IMR-90 (cell line): ENCODE data around the gene AP4M1. TPM values are rescaled to one million over a fixed set of nuclear protein-coding genes. Genes with fewer than 3 reads are reported as not detected.

ENCODE experiments used
- ATAC-seq: fragments of 200-7000 bp; cut with Tn5 transposase; 2 replicates; pipeline ENCODE4 v1.9.1; 2020; ENCODE audit warnings: low read depth, mild to moderate bottlenecking, moderate library complexity
- BruUV-seq: library from RNA; stranded (reverse); fragments of 400-500 nt; replicated peaks from 2 replicates; lab custom pipeline; 2021; lab: Mats Ljungman, UMichigan
- CTCF ChIA-PET: fragments of 300-600 bp; formaldehyde crosslinking; extraction: SDS; loops from one replicate; lab custom pipeline; 2021; ENCODE audit warnings: antibody characterized with exemption; lab: Yijun Ruan, JAX
- POLR2A ChIA-PET: fragments of 300-600 bp; sonication (Branson Sonifier 250); formaldehyde crosslinking; loops from one replicate; lab custom pipeline; 2022; ENCODE audit warnings: antibody characterized with exemption; ENCODE audit not compliant: unreplicated experiment; lab: Charles Lee
- DNase-seq: peaks from one replicate; pipeline ENCODE4 v3.0.0; 2013
- H2AFZ ChIP-seq: replicated peaks from 2 replicates; pipeline ENCODE3; 2013; ENCODE audit warnings: low read length, mild to moderate bottlenecking; ENCODE audit not compliant: poor library complexity
- H2AK5ac ChIP-seq: 2 replicates; pipeline ENCODE4 v1.6.1; 2013; ENCODE audit warnings: low read depth, low read length, inconsistent platforms
- H2AK9ac ChIP-seq: replicated peaks from 2 replicates; pipeline ENCODE3; 2013; ENCODE audit warnings: mild to moderate bottlenecking, low read depth, low read length, moderate library complexity; ENCODE audit not compliant: poor library complexity
- H2BK120ac ChIP-seq: 2 replicates; pipeline ENCODE4 v1.6.1; 2013; ENCODE audit warnings: low read depth, low read length, inconsistent platforms
- H2BK15ac ChIP-seq: 3 replicates; pipeline ENCODE4 v1.6.1; 2013; ENCODE audit warnings: low read depth, low read length, inconsistent platforms
- H2BK20ac ChIP-seq: 2 replicates; pipeline ENCODE4 v1.6.1; 2013; ENCODE audit warnings: low read depth, mild to moderate bottlenecking, inconsistent platforms, low read length, moderate library complexity
- H2BK5ac ChIP-seq: 2 replicates; pipeline ENCODE4 v1.6.1; 2013; ENCODE audit warnings: mild to moderate bottlenecking, low read depth, low read length, inconsistent platforms; ENCODE audit not compliant: poor library complexity, severe bottlenecking
- H3K14ac ChIP-seq: replicated peaks from 2 replicates; pipeline ENCODE4 v1.6.1; 2013; ENCODE audit warnings: low read depth, low read length, inconsistent platforms
- H3K18ac ChIP-seq: 2 replicates; pipeline ENCODE4 v1.6.1; 2013; ENCODE audit warnings: low read depth, low read length, control low read depth
- H3K23ac ChIP-seq: 2 replicates; pipeline ENCODE4 v1.6.1; 2013; ENCODE audit warnings: low read depth, low read length, inconsistent platforms
- H3K27ac ChIP-seq: 2 replicates; pipeline ENCODE4 v1.5.1; 2013; ENCODE audit warnings: mild to moderate bottlenecking, control low read depth, low read length; ENCODE audit not compliant: insufficient read depth
- H3K27me3 ChIP-seq: 2 replicates; pipeline ENCODE4 v1.6.1; 2013; ENCODE audit warnings: low read length; ENCODE audit not compliant: control insufficient read depth, insufficient read depth
- H3K36me3 ChIP-seq: 2 replicates; pipeline ENCODE4 v1.6.1; 2013; ENCODE audit warnings: low read length, mixed read lengths; ENCODE audit not compliant: control insufficient read depth, insufficient read depth
- H3K4ac ChIP-seq: 2 replicates; pipeline ENCODE4 v1.6.1; 2013; ENCODE audit warnings: low read depth, low read length, inconsistent platforms
- H3K4me1 ChIP-seq: 2 replicates; pipeline ENCODE4 v1.6.1; 2013; ENCODE audit warnings: low read length, mixed read lengths; ENCODE audit not compliant: control insufficient read depth, insufficient read depth
- H3K4me2 ChIP-seq: 2 replicates; pipeline ENCODE4 v1.6.1; 2013; ENCODE audit warnings: low read depth, mild to moderate bottlenecking, control low read depth, low read length, moderate library complexity
- H3K4me3 ChIP-seq: 2 replicates; pipeline ENCODE4 v1.5.1; 2013; ENCODE audit warnings: low read depth, mild to moderate bottlenecking, control low read depth, low read length, moderate library complexity; ENCODE audit not compliant: insufficient read depth
- H3K56ac ChIP-seq: 2 replicates; pipeline ENCODE4 v1.6.1; 2013; ENCODE audit warnings: low read length, inconsistent platforms; ENCODE audit not compliant: insufficient read depth; ENCODE audit errors: extremely low read depth
- H3K79me1 ChIP-seq, 2 experiments: 2 replicates each; pipeline ENCODE4 v1.6.1; 2013; ENCODE audit warnings: low read length in 2 of 2, inconsistent platforms in 1 of 2, low read depth in 1 of 2
- H3K9ac ChIP-seq: 2 replicates; pipeline ENCODE4 v1.6.1; 2013; ENCODE audit warnings: low read depth, low read length, control low read depth
- H3K9me1 ChIP-seq: 2 replicates; pipeline ENCODE4 v1.6.1; 2013; ENCODE audit warnings: low read length, inconsistent platforms; ENCODE audit not compliant: insufficient read depth
- H3K9me3 ChIP-seq: 2 replicates; pipeline ENCODE4 v1.6.1; 2013; ENCODE audit warnings: low read length; ENCODE audit not compliant: control insufficient read depth, insufficient read depth
- H4K20me1 ChIP-seq: 2 replicates; pipeline ENCODE4 v1.6.1; 2013; ENCODE audit warnings: low read length, inconsistent platforms; ENCODE audit not compliant: insufficient read depth
- H4K5ac ChIP-seq: 2 replicates; pipeline ENCODE4 v1.6.1; 2013; ENCODE audit warnings: mild to moderate bottlenecking, low read depth, low read length, control low read depth
- H4K8ac ChIP-seq, 2 experiments: 2 replicates each; pipeline ENCODE4 v1.6.1; 2013; ENCODE audit warnings: low read depth in 2 of 2, low read length in 2 of 2, control low read depth in 1 of 2, inconsistent platforms in 1 of 2
- H4K91ac ChIP-seq: 2 replicates; pipeline ENCODE4 v1.6.1; 2013; ENCODE audit warnings: low read depth, low read length, inconsistent platforms; ENCODE audit not compliant: insufficient read depth
- BHLHE40 ChIP-seq: fragments of 150-350 bp; IDR thresholded peaks from 2 replicates; pipeline ENCODE4 v1.6.1; 2016; ENCODE audit warnings: mild to moderate bottlenecking, low read depth, low read length
- CEBPB ChIP-seq: IDR thresholded peaks from 2 replicates; pipeline ENCODE4 v1.6.1; 2012; ENCODE audit warnings: low read depth, low read length, improper control_type of control experiment
- CHD1 ChIP-seq: IDR thresholded peaks from 2 replicates; pipeline ENCODE4 v1.6.1; 2012; ENCODE audit warnings: low read depth, low read length, improper control_type of control experiment
- FOS ChIP-seq: fragments of 150-350 bp; IDR thresholded peaks from 2 replicates; pipeline ENCODE4 v1.6.1; 2016; ENCODE audit warnings: low read depth, low read length
- MAFK ChIP-seq: IDR thresholded peaks from 2 replicates; pipeline ENCODE4 v1.6.1; 2012; ENCODE audit warnings: low read depth, low read length, improper control_type of control experiment
- MAZ ChIP-seq: IDR thresholded peaks from 2 replicates; pipeline ENCODE4 v1.6.1; 2012; ENCODE audit warnings: low read depth, mild to moderate bottlenecking, low read length, improper control_type of control experiment, moderate library complexity, borderline replicate concordance
- MXI1 ChIP-seq: IDR thresholded peaks from 2 replicates; pipeline ENCODE4 v1.6.1; 2012; ENCODE audit warnings: low read depth, mild to moderate bottlenecking, low read length, moderate library complexity, borderline replicate concordance
- NFE2L2 ChIP-seq: fragments of 150-350 bp; IDR thresholded peaks from 2 replicates; pipeline ENCODE4 v1.6.1; 2016; ENCODE audit warnings: low read depth, mild to moderate bottlenecking, low read length
- POLR2A ChIP-seq: IDR thresholded peaks from 2 replicates; pipeline ENCODE4 v1.6.1; 2012; ENCODE audit warnings: mild to moderate bottlenecking, low read depth, low read length
- RAD21 ChIP-seq: IDR thresholded peaks from 2 replicates; pipeline ENCODE4 v1.6.1; 2012; ENCODE audit warnings: low read length, improper control_type of control experiment
- RCOR1 ChIP-seq: IDR thresholded peaks from 2 replicates; pipeline ENCODE4 v1.6.1; 2012; ENCODE audit warnings: mild to moderate bottlenecking, low read length, improper control_type of control experiment; ENCODE audit not compliant: insufficient replicate concordance
- RFX5 ChIP-seq: IDR thresholded peaks from 2 replicates; pipeline ENCODE4 v1.8.0; 2012; ENCODE audit warnings: low read depth, mild to moderate bottlenecking, low read length, moderate library complexity
- SMC3 ChIP-seq: fragments of 150-350 bp; IDR thresholded peaks from 2 replicates; pipeline ENCODE4 v1.6.1; 2016; ENCODE audit warnings: low read depth, mild to moderate bottlenecking, antibody characterized with exemption, low read length, moderate library complexity
- WGBS, 2 experiments: methylation state at CpG; one replicate each; pipeline versions ENCODE4 v1.1.5 to v1.1.7; 2013; ENCODE audit warnings: missing lambda C conversion rate in 2 of 2; ENCODE audit not compliant: insufficient read length in 1 of 2; ENCODE audit errors: extremely low coverage in 2 of 2; 5-methylcytosine and 5-hydroxymethylcytosine counted together
- dilution Hi-C: fragments of 300-500 bp; cut with HindIII; formaldehyde crosslinking; loops from one replicate; pipeline ENCODE4 v1.14.3; 2018; ENCODE audit warnings: low sequenced_read_pairs; ENCODE audit not compliant: unreplicated experiment
- in situ Hi-C: fragments of 300-500 bp; cut with MboI; formaldehyde crosslinking; loops from 3 replicates; pipeline ENCODE4 v1.14.3; 2019; ENCODE audit warnings: low sequenced_read_pairs, inconsistent platforms, mixed read lengths
- intact Hi-C: fragments of 100-400 bp; cut with micrococcal nuclease; formaldehyde crosslinking; loops from 2 replicates; pipeline ENCODE4 v1.10.0; 2022
- polyA plus RNA-seq, 3 experiments: library from polyadenylated mRNA; depleted of rRNA; stranded (reverse); fragments of >200 nt; gene quantifications; 2 replicates each; pipeline ENCODE4 v1.2.3, GENCODE V29; 2012; ENCODE audit warnings: low replicate concordance in 1 of 3
- total RNA-seq: library from RNA; depleted of rRNA; stranded (reverse); fragments of >200 nt; gene quantifications from 2 replicates; pipeline ENCODE4 v1.2.3, GENCODE V29; 2012
- TF ChIP-seq, protein P1 (sequence below): fragments of 150-350 bp; IDR thresholded peaks from 2 replicates; pipeline ENCODE4 v1.6.1; 2017; ENCODE audit warnings: mild to moderate bottlenecking, antibody characterized with exemption, low read length, low read depth
- TF ChIP-seq, protein P2 (sequence below): conservative IDR thresholded peaks from 2 replicates; pipeline ENCODE4 v1.5.1; 2012; ENCODE audit warnings: mild to moderate bottlenecking, low read depth, low read length, improper control_type of control experiment
- TF ChIP-seq, protein P3 (sequence below): fragments of 150-350 bp; IDR thresholded peaks from 2 replicates; pipeline ENCODE4 v1.6.1; 2016; ENCODE audit warnings: low read depth, mild to moderate bottlenecking, low read length, moderate library complexity, borderline replicate concordance

AP4M1 gene
- total and polyA plus RNA-seq, 2 of the 4 experiments (the other 2 are of a cell fraction) = 21.1 to 21.4 TPM

DNA sequence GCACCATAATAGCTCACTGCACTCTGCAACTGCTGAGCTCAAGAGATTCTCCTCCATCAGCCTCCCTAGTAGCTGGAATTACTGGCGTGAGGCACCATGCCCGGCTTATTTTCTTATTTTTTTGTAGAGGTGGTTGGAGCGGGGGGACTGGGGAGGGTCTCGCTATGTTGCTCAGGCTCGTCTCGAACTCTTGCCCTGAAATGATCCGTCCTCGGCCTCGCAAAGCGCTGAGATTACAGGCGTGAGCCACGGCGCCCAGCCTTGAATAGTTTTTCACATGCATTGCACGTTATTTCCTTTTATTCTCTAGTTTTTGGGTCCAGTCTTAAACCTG is 46.7 kb downstream of the AP4M1 start:
- dilution Hi-C loops = no loop called here
- Histone ChIP-seq H3K4ac (peak overlapping the region; percentile 64), H3K56ac (peak overlapping the region; percentile 13; the same call in 1 of the 2 replicates), H3K9me3 (no peaks in the 10 kb centered on the region), H4K91ac (peak overlapping the region; percentile 65), H3K18ac (no peak overlapping the region; the same call in 1 of the 2 replicates), H2BK15ac (no peak overlapping the region), H3K9me1 (no peaks in the 10 kb centered on the region), H3K79me1 (peaks cover 17 to 38% of the 10 kb centered on the region in 2 experiments), H2AFZ (peak overlapping the region; percentile 94), H3K14ac (peak overlapping the region; percentile 36; the same call in 1 of the 2 replicates), H2BK5ac (peak overlapping the region; percentile 29), H3K4me2 (peak overlapping the region; percentile 66), H3K4me3 (peak overlapping the region; percentile 27), H4K8ac (peak overlapping the region; percentile 80 to 85), H3K36me3 (peaks cover 6% of the 10 kb centered on the region; the same call in 1 of the 2 replicates), H3K27ac (peak overlapping the region; percentile 10), H4K5ac (peak overlapping the region; percentile 69), H3K4me1 (0 out of 2 replicates have a peak, but pooled peaks cover 2% of the 10 kb centered on the region), H3K9ac (peak overlapping the region; percentile 12; the same call in 1 of the 2 replicates), H3K23ac (peak overlapping the region; percentile 41), H2BK20ac (no peak overlapping the region), H3K27me3 (no peaks in the 10 kb centered on the region), H2AK9ac (peak overlapping the region; percentile 96), H2AK5ac (peak overlapping the region; percentile 29; the same call in 1 of the 2 replicates), H4K20me1 (no peaks in the 10 kb centered on the region; the same call in 1 of the 2 replicates), H2BK120ac (peak overlapping the region; percentile 44; the same call in 1 of the 2 replicates)
- in situ Hi-C loops = no loop called here
- intact Hi-C loops = no loop called here
- CTCF ChIA-PET = interaction anchor here (0.5 to 1.0 kb wide), 3 partner anchors 9 to 58 kb away, joined by 3 to 5 read pairs (median 3); no protein-coding TSS in a partner anchor
- 55% methylated on average over 10 of the region's 14 CpGs; no CpG with 5 or more reads in 1 of the 2 experiments for WGBS, 2 experiments
- DNase-seq (no peak), ATAC-seq (no peak)
- no peak for TF ChIP-seq NFE2L2
- no peak for TF ChIP-seq CHD1
- TF ChIP-seq FOS = no peak
- TF ChIP-seq, protein P1, sequence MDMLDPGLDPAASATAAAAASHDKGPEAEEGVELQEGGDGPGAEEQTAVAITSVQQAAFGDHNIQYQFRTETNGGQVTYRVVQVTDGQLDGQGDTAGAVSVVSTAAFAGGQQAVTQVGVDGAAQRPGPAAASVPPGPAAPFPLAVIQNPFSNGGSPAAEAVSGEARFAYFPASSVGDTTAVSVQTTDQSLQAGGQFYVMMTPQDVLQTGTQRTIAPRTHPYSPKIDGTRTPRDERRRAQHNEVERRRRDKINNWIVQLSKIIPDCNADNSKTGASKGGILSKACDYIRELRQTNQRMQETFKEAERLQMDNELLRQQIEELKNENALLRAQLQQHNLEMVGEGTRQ = no peak
- TF ChIP-seq BHLHE40 = no peak
- TF ChIP-seq, protein P2, sequence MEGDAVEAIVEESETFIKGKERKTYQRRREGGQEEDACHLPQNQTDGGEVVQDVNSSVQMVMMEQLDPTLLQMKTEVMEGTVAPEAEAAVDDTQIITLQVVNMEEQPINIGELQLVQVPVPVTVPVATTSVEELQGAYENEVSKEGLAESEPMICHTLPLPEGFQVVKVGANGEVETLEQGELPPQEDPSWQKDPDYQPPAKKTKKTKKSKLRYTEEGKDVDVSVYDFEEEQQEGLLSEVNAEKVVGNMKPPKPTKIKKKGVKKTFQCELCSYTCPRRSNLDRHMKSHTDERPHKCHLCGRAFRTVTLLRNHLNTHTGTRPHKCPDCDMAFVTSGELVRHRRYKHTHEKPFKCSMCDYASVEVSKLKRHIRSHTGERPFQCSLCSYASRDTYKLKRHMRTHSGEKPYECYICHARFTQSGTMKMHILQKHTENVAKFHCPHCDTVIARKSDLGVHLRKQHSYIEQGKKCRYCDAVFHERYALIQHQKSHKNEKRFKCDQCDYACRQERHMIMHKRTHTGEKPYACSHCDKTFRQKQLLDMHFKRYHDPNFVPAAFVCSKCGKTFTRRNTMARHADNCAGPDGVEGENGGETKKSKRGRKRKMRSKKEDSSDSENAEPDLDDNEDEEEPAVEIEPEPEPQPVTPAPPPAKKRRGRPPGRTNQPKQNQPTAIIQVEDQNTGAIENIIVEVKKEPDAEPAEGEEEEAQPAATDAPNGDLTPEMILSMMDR = no peak
- no peak for TF ChIP-seq MAZ
- TF ChIP-seq, protein P3, sequence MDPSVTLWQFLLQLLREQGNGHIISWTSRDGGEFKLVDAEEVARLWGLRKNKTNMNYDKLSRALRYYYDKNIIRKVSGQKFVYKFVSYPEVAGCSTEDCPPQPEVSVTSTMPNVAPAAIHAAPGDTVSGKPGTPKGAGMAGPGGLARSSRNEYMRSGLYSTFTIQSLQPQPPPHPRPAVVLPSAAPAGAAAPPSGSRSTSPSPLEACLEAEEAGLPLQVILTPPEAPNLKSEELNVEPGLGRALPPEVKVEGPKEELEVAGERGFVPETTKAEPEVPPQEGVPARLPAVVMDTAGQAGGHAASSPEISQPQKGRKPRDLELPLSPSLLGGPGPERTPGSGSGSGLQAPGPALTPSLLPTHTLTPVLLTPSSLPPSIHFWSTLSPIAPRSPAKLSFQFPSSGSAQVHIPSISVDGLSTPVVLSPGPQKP = no peak
- no peak for TF ChIP-seq CEBPB
- TF ChIP-seq POLR2A = no peak
- TF ChIP-seq RCOR1 = no peak
- TF ChIP-seq MAFK = no peak
- TF ChIP-seq RFX5 = no peak
- no peak for TF ChIP-seq RAD21
- TF ChIP-seq SMC3 = no peak
- no peak for TF ChIP-seq MXI1
- no TSS peak for BruUV-seq
- POLR2A ChIA-PET = interaction anchor here (0.6 to 0.7 kb wide), 2 partner anchors 45 to 455 kb away, joined by 5 to 6 read pairs; no protein-coding TSS in a partner anchor
